GM21528 (cell line): ENCODE data around the gene ANKS1B.
A peak's percentile ranks its signal among the peaks of the same experiment; 100 is the strongest.
"Not testable (repeated sequence)": the region's sequence is repeated elsewhere in the genome, so short reads cannot be mapped to it uniquely, and the experiment has no call there.

Experiments
- ATAC-seq: cut with Tn5 transposase; IDR thresholded peaks from one replicate; pipeline ENCODE4 v1.9.1; 2021; ENCODE audit warnings: mild to moderate bottlenecking, moderate library complexity; ENCODE audit not compliant: unreplicated experiment, low FRiP score

Gene ANKS1B

DNA sequence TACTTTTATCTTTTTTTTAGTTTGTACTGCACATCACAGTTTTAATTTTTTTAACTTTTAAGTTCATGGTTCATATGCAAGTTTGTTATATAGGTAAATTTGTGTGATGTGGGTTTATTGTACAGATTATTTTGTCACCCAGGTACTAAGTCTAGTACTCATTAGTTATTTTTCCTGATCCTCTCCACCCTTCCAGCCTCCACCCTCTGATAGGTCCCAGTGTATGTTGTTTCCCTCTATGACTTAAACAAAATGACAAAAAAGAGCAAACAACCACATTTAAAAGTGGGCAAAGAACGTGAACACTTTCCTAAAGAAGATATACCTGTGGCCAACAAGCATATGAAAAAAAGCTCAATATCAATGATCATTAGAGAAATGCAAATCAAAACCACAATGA lies 273.5 kb downstream of the ANKS1B start:
- ATAC-seq = no peak

DNA sequence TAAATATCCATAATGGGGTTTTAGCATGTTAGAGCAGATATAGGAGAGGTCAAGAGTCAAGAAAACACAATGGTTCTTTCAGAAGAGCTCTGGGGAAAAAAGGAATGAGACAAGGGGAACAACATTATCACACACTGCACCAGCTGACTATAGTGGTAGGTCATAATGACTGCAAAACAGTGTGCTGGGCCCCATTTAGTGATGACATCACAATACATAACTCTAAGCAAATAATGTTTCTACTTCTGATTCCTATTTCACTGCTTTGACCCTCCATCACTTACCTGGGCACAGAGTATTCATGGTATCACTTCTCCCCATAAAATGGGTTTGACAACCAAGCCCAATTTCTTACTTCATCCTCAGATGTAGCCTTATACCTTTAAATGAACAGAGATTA lies 275.1 kb downstream of the ANKS1B start:
- ATAC-seq = no peak

DNA sequence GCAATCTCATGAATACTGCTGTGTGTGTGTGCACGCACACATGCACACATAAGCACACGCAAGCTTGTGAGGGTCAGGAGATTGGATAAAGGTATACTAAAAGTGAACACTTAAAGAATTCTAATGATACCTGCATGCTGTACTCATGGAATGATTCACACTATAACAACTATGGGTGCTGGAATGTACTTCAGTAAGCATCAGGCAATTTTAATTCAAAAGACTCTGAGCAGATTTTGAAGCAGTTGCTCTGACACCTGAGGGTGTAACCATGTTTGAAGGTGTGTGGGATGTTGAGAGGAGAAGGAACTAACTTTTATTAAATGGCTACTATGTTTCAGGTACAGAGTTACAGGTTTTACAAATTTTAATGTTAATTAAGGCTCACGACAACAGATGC lies 275.6 kb downstream of the ANKS1B start:
- ATAC-seq = no peak

DNA sequence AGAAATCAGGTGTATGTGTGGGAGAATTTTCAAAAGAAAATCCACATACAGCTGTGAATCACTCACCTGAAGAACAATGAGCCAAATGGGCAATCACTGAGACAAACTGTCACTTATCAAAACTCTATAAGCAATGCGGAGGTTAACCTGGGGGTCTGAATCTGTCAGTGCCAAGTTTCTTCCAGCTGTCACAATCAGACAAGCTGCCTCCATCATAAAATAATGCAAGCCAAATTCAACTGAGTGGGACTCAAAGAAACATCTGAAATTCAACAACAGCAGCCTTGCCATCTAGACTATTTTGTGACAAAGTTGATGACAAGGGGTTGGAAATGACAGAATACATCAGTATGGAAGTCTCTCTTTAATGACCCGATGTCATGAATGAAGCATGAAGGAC lies 276.9 kb downstream of the ANKS1B start:
- no peak for ATAC-seq

DNA sequence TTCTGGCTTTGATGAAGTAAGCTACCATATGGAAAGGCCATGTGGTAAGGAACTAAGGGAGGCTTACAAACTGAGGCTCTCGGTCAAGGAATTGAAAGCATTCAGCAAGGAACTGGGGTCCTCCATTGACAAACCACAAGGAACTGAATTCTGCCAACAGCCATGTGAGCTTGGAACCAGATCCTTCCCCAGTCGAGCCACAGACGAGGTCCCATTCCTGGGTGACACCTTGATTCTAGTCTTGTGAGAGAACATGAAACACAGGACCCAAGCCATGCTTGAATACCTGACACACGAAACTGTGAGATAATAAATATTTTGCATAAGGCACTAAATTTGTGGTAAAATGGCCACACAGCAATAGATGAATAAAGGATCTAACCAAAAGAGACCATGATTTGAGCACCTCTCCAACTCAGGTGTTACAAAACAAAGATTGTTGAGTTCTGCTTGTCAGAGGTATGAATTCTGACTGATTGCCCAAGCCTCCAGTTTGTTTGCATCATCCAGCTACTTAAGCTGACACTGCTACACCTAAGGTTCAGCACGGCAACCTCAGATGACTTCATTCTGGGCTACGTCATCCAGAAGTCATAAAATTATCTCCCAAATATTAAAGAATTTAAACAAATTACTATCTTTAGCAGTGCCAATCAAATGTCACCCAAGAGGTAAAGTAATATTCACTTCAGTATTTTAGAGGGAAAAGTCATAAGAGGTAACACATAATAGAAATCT lies 277.8 kb downstream of the ANKS1B start:
- ATAC-seq = no peak

DNA sequence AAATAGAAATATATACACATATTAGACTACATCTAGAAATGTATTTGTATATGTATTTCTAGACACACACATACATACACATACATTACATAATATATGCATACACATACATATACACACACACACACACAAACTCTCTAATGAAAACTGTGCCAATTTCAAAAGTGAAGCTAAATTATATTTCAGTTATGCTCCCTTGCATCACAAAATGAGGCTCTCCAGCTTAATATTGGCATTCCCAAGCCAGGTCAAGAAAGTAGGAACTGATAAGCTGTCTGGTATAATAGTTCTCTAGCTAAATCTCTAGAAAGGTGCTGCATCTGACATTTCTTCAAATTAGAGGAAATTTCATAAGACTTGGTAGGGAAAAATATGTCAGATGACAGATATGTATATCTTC lies 280.3 kb downstream of the ANKS1B start:
- ATAC-seq = no peak

DNA sequence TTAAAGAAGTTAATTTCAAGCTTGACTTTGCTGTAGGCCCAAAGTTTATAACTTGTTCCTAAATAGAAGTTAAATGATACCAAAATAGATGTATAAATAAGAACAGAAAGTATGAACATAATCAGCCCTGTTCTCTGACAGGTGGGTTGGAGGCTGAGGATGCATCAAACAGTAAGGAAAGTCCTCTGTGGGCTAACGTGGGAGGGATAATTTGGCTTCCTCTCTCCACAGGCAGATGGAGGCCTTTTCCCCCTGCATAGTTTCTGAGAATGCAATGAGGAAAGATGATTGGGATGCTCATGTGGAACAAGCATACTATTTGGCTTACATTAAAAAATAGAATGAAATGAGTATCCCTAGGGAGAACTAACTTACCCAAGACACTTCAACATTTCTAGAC lies 280.7 kb downstream of the ANKS1B start:
- no peak for ATAC-seq

DNA sequence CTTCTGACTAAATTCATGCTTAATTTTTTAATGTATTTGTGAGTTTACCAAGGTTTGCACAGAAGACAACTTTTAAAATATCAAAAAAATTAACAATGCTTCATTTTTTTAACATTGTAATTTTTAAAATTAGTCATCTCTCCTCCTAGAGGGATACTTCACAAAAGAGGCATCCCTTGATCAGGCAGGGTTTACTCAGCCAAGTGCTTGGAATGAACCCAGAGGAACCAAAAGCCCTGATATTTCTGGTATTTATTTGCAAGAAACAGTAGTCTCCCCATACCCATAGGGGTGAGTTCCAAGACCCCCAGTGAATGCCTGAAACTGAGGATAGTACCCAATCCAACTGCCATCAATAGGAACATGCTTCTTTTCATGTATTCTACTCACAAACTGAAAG lies 284.7 kb downstream of the ANKS1B start:
- no peak for ATAC-seq

DNA sequence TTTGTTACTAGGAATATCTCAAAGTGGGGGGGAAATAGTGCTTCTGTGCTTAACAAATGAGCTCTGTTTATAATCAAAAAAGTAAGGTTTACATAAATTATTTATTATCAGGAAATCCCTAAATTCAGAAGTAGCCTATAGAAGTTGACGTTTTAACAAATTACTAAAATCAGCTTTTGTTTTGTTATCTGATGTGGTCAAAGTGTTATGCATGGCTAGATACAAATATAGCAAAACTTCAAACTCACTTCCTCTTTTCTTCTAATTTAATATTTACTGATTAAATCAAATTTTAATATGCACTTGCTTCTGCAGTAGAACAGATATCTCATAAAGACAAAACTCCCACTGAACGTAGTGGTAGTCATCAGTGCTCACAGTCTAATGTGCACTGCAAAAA lies 289.7 kb downstream of the ANKS1B start:
- ATAC-seq = no peak

DNA sequence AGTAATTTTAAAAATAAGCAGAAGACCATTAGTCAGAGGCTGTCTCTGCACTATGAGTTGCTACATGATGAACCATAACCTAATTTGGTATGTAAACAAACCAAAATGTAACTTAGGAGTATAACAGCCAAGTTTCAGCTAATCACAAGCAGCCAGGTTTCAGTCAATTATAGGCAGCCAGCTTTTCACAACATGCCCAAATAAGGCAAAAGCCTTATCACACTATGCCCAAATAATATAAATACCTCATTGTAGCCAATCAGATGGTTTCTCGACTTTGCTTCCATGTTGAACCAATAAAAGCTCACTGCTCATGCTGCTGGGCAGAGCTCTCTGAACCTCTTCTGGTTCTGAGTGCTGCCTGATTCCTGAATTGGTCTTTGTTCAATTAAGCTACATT lies 298.6 kb downstream of the ANKS1B start:
- no peak for ATAC-seq

DNA sequence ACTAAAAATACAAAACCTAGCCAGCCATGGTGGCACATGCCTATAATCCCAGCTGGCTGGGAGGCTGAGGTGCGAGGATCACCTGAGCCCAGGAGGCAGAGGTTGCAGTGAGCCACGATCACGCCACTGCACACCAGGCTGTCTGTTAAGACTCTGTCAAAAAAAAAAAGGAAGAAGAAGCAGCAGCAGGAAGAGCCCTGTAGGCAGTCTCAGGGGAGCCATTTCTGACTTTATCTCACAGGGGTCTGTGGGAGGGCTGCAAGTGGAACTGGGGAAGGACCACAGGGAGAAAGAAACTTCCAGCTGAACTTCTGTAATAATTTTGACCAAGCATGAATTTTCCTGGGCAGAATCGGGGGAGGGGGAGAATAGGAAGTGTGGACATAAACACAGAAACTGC lies 304.5 kb downstream of the ANKS1B start:
- ATAC-seq = no peak

DNA sequence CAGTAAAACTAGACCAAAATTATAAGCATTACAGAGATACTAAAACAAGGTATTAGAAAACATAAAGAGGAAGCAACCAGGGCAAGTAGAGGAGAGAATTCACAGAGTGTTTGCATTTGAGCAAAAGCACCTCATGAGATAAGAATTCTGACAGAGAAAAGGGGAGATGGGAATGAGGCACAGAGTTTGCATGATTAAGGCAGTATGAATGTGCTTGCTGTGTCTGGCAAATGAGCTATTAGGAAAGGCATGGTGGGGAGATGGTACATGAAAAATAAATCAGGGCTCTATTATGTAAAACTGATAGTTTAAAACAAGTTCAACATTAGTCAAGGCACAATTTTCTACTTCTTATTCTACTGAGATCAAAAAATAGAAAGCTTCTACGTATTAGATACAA lies 314.1 kb downstream of the ANKS1B start:
- ATAC-seq = no peak

DNA sequence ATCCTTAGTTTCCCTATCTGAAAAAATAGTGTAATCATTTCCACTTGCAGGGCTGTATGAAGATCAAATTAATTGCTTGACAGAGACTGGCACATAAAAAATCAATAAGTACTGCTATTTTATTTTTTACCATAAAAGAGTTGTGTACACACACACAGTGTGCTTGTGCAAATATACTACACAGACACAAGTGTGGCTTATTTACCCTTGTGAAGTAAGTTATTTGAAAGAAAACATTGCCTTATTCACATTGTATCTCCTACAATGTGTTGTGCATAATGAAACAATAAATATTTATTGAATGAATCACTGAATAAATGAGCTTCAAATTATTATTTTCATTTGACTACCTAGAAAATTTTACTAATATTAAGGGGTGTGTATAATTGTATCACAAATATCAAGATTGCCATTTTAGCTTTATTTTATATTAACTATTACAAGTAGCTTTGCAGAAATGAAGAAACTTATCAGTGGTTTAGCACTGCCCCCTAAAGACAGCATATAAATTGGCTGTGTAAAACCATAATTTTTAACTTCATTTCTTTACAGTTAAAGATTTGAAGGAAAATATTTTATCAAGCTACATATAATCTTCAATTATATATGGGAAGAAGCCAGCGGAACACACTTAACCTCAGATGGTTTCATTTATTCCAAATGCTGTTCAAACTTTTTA lies 325.9 kb downstream of the ANKS1B start:
- ATAC-seq = no peak

DNA sequence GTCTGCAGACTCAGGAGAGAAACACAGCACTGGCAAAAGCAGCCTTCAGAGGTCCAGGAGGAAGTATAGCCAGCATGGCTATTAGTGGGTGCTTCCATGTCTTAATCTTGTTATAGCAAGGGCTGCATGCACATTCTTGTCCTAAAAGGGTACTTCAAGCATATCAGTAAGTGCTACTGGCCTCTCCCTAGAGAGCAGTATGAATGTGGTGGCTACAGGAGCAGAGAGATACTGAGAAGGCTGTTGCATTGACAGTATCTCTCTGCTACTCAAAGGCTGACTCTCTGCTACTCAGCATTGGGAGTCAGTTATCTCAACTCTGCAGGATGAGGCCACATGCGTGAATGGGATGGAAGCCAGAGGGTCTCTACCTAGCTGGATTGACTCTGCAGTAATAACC lies 335.2 kb downstream of the ANKS1B start:
- ATAC-seq = no peak

DNA sequence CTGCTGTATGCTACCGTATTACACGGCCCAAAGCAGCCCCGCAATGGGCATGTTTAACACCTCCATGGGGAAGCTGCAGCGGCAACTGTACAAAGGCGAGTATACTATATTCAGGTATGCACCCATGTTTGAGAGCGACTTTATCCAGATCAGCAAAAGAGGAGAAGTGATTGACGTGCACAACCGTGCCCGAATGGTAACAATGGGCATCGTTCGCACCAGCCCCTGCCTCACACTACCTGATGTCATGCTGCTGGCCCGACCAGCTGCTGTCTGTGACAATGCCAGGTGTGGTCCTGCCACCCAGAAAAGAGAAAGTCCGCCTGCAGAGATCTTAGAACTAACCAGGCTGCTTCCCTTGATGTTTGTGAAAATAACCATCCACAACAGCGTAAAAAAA lies 336.6 kb downstream of the ANKS1B start:
- ATAC-seq = no peak

DNA sequence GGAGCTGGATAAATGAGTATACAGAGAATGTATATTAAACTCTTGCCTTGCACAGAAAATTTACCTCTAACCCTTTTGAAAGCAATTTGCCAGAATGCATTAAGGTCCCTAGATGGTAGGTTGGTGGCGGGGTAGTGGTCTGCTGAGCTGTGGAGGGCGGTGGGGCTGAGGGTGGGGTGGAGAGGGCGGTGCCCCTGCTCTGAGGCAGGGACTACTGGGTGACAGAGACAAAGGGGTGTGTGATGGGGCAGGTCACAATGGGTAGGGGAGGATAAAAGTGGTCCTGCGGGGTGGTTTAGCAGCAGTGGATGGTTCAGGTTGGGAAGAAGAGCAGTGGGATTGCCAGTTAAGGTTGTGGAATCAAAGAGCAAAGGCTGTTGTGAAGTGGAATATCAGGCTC lies 337.3 kb downstream of the ANKS1B start, which contains the start of gene GARIN6:
TSS of gene GARIN6 (plus strand) at position 301 of the 400 bp plus-strand sequence. CDS start 422 bp downstream, outside the sequence.
- ATAC-seq = no peak

DNA sequence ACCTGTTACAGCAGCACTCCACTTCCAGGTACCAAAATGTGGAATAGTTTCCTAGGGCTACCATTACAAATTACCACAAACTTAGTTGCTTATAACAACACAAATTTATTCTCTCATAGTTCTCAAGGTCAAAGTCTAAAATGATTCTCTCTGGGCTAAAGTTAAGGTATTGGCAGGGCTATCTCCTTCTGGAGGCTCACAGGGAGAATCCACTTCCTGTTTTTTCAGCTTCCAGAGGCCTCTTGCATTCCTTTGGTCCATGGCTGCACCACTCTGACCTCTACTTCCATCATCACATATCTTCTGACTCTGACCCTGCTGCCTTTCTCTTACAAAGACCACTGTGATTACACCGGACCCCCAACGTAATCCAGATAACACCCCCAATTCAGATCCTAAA lies 340.1 kb downstream of the ANKS1B start:
- no peak for ATAC-seq

DNA sequence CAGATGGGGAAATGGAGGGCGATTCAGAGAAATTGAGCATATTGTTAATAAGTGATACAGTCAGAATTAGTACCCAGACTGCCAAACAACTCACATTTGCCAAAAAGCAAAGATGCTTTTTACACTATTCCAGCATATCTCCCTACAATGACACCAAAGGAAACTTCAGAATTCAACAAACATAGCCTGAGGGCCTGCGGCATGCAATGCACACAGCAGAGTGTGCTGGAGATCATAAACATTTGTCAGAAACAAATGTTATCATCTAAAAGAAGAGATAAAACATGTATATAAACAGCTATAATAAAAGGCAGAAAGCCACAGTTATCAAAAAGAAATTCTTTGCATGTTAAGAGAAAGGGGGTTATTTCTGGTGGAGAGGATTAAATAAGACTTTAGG lies 357.3 kb downstream of the ANKS1B start:
- no peak for ATAC-seq

DNA sequence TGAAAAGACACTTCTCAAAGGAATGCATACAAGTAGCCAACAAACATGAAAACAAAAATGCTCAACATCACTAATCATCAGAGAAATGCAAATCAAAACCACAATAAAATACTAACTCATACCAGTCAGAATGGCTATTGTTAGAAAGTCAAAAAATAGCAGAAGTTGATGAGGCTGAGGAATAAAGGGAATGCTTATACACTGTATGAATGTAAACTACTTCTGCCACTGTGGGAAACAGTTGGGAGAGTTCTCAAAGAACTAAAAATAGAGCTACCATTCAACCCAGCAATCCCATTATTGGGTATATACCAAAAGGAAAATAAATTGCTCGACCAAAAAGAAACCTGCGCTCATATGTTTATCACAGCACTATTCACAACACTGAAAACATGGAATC lies 360.1 kb downstream of the ANKS1B start:
- not testable (repeated sequence) for ATAC-seq

DNA sequence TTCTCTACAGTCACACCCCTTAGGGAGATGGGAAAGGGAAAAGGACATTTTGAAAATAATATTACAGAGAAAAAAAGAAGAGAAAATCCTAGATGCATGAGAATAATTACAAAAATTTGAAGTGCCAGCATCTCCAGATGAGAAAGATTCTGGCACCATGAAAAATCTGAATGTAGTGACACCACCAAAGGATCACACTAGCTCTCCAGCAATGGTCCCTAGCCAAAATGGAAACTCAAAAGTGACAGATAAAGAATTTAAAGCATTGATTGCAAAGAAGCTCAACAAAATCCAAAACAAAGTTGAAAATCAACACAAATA lies 364.6 kb downstream of the ANKS1B start:
- ATAC-seq = no peak

DNA sequence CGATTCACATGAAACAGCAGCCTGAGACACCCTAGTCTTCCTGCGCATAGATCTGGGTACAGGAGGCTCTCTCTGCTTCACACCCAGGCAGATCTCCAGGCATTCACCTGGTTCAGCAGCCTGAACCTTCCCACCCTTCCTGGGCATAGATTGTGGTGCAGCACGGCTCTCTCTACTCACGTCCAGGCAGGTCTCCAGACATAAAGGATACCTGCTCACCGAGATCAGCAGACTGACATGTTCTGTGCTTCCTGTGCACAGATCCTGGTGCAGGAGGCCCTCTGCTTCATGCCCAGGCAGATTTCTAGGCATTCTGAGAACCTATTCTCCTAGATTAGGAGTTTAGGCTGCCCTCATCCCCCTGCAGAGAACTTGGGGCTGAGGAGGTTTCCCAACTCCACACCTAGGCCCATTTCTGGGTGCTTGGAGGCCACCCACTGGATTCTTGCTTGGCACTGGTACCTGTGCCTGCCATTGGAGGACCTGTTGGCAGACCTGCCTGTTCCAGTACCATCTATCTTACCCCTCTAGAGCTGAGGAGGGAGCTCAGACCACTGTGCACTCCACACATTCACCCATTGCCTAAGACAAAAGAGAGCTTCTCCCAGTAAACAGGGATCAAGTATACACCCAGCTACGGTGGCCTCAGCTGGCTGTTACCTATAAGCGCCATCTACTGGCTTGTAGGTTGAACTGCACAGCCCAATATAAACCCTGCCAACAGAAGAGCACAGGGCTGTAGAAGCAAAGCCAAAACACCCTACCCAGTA lies 365.2 kb downstream of the ANKS1B start:
- ATAC-seq = peak; percentile 98

DNA sequence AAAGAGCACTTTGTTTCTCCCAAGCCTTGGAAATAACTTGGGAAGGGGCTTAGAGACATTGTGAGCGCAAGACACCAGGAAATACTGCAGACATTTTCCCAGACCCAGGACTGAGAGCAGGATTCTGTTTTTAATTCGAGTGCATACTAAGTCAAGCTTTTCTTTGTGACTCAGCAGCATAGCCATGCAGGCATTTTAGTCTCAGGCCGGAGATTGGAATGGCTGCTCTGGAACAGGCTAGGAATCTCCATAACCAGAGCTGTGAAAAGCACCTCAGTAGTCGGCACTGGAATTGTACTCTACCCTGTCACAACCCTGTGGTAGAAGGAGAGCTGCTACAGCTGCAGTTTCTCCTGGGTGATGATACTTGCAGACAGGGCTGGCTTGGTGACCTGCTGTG lies 366.1 kb downstream of the ANKS1B start:
- ATAC-seq = no peak
